ENCODE results near the gene NDC1.

NDC1 gene

Small RNAs within 50 kb of the gene (small RNA-seq; reads per million reads assigned to genes)
- gene AL049745.1: 0 reads per million in 2 experiments
- gene RF00418: 0 to 0.04 reads per million in 2 experiments
